Measurements from ENCODE around the gene EPB42.
A peak's percentile ranks its signal among the peaks of the same experiment; 100 is the strongest.
"Not testable (repeated sequence)": the region's sequence is repeated elsewhere in the genome, so short reads cannot be mapped to it uniquely, and the experiment has no call there.

Gene EPB42

DNA sequence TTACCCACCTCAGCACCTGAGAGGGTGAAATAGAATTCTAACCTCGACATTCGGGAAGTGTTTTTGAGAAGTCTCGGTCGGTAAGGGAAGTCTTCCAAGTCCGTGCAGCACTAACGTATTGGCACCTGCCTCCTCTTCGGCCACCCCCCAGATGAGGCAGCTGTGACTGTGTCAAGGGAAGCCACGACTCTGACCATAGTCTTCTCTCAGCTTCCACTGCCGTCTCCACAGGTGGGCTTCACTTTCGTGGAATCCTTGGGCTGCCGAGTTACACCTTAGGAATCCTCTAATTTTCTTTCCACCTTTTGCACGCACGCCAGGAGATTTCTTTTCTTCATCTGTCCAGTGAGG, 34.8 kb downstream of the EPB42 start:
- H3K4me1 ChIP-seq (ENCODE audit: control insufficient read depth, insufficient read depth, low read length): peaks cover 3% of the 10 kb centered on the region

DNA sequence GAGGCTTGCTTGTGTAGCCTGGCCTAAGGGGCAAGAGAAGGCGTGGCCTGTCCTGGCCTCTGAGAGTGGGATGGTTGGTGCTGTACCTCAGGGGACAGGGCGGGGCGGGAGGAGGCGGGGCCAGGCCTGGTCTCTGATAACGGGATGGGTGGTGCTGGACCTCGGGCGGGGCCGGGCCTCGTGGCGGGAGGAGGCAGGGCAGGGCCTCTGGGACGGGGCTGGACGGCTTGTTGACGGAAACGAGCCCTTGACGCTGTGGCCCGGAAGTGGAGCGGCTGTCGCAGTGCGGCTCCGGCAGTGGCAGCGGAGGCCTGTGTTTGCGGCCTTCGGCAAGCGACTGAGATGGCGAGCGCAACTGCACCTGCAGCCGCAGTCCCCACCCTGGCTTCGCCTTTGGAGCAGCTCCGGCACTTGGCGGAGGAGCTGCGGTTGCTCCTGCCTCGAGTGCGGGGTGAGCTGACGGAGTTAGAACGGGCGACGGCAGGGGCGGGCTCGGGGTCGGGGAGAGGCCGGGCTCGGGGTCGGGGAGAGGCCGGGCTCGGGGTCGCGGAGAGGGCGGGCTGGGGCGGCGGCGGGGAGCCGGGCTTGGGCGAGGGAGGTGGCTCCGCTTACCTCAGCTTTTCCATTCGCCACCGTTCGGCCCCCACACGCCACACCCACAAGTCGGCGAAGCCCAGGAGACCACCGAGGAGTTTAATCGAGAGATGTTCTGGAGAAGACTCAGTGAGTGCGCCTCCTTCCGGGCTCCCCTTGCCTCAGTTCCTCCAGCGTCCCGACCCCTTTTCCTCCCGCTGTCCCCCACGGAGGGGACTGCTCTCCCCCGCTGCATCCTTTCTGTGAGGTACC, 35.4 kb downstream of the EPB42 start, which contains the start of gene CCNDBP1:
TSS of gene CCNDBP1 (plus strand) at position 247 of the 846 bp plus-strand sequence. CDS start at position 343, 96 bp downstream.
- Histone ChIP-seq H3K27me3 (ENCODE audit: control insufficient read depth, insufficient read depth, low read length) (no peaks in the 10 kb centered on the region), H3K36me3 (ENCODE audit: control insufficient read depth, insufficient read depth, low read length) (peaks cover 14% of the 10 kb centered on the region), H3K4me3 (ENCODE audit: low read length) (peak within 1 kb of the TSS; percentile 99), H3K27ac (ENCODE audit: low read depth, low read length) (peak within 1 kb of the TSS; percentile 76), H3K9ac (ENCODE audit: low read length) (peak within 1 kb of the TSS; percentile 96), H3K4me1 (ENCODE audit: control insufficient read depth, insufficient read depth, low read length) (peaks cover 3% of the 10 kb centered on the region)

More for the DNA sequence above, 34.8 kb downstream of the EPB42 start:
- peak overlapping the region; percentile 87 for H3K9ac ChIP-seq (ENCODE audit: low read length)
- peaks cover 20% of the 10 kb centered on the region for H3K36me3 ChIP-seq (ENCODE audit: control insufficient read depth, insufficient read depth, low read length)
- H3K27ac ChIP-seq (ENCODE audit: low read depth, low read length): peak overlapping the region; percentile 76
- peak overlapping the region; percentile 99 for H3K4me3 ChIP-seq (ENCODE audit: low read length)
- H3K27me3 ChIP-seq (ENCODE audit: control insufficient read depth, insufficient read depth, low read length): no peaks in the 10 kb centered on the region

DNA sequence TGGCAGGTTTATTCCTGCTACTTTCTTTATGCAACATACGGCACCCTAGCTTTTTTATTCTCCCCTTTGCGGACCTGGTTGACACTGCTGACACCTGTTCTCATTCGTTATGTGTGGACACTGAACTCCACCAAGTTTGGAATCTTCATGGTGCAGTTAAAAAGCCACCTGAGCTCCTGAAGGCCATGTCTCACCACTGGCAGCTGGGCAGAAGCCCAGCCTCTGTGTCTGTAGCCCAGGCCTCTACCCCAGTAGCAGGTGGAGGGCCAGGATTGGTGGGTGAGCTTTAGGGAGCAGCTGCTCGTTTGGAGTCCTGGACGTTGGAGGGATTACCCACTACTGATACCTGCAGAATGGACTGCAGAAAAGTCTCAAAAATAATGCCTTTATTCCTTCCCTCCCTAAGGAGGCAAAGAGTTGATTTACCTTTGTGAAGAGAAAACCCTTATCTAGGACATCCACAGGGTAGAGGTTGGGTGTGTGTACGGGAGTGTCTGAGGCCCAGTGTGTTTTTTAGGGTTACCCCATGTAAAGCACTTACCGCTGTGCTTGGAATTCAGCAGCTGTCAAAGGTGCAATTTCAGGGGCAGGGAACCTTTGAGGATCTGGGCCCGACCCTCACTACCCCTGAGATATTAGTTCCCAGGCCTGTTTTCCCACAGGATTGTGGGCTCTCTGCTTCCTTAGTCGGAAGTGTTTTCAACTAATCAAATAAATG, 36.3 kb downstream of the EPB42 start:
- H3K9ac ChIP-seq (ENCODE audit: low read length): no peak overlapping the region
- H3K27me3 ChIP-seq (ENCODE audit: control insufficient read depth, insufficient read depth, low read length): no peaks in the 10 kb centered on the region
- peaks cover 8% of the 10 kb centered on the region for H3K36me3 ChIP-seq (ENCODE audit: control insufficient read depth, insufficient read depth, low read length)
- H3K4me3 ChIP-seq (ENCODE audit: low read length): peak overlapping the region; percentile 99
- H3K4me1 ChIP-seq (ENCODE audit: control insufficient read depth, insufficient read depth, low read length): peaks cover 3% of the 10 kb centered on the region
- H3K27ac ChIP-seq (ENCODE audit: low read depth, low read length): peak overlapping the region; percentile 76

DNA sequence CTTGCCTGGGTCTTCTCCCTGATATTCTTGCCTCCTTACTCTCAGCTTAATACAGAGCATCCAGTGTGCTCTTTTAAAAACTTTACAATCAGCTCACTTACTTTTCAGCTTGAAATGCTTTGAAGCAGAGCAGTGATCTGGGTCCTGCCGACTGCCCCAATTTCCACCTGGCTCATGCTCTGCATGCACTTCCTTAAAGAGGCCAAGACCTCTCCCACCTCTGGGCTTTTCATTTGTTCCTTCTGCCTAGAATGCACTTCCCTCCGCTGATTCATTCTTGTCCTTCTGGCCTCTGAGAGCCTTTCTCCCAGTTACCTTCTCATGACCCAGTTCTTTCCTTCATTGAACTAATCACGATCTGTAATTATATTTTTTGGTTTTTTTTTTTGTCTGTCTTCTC, 37.5 kb downstream of the EPB42 start:
- Histone ChIP-seq H3K27ac (ENCODE audit: low read depth, low read length) (no peak overlapping the region), H3K4me3 (ENCODE audit: low read length) (no peak overlapping the region), H3K9ac (ENCODE audit: low read length) (no peak overlapping the region), H3K4me1 (ENCODE audit: control insufficient read depth, insufficient read depth, low read length) (peaks cover 3% of the 10 kb centered on the region), H3K36me3 (ENCODE audit: control insufficient read depth, insufficient read depth, low read length) (peaks cover 7% of the 10 kb centered on the region), H3K27me3 (ENCODE audit: control insufficient read depth, insufficient read depth, low read length) (no peaks in the 10 kb centered on the region)

DNA sequence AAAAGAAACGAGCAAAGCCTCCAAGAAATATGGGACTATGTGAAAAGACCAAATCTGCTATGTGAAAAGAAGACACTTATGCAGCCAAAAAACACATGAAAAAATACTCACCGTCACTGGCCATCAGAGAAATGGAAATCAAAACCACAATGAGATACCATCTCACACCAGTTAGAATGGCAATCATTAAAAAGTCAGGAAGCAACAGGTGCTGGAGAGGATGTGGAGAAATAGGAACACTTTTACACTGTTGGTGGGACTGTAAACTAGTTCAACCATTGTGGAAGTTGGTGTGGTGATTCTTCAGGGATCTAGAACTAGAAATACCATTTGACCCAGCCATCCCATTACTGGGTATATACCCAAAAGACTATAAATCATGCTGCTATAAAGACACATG, 43.7 kb downstream of the EPB42 start:
- not testable (repeated sequence) for H3K4me1 ChIP-seq (ENCODE audit: control insufficient read depth, insufficient read depth, low read length); H3K9ac ChIP-seq (ENCODE audit: low read length); H3K4me3 ChIP-seq (ENCODE audit: low read length); H3K27me3 ChIP-seq (ENCODE audit: control insufficient read depth, insufficient read depth, low read length); H3K27ac ChIP-seq (ENCODE audit: low read depth, low read length)
- H3K36me3 ChIP-seq (ENCODE audit: control insufficient read depth, insufficient read depth, low read length): peaks cover 11% of the 10 kb centered on the region

DNA sequence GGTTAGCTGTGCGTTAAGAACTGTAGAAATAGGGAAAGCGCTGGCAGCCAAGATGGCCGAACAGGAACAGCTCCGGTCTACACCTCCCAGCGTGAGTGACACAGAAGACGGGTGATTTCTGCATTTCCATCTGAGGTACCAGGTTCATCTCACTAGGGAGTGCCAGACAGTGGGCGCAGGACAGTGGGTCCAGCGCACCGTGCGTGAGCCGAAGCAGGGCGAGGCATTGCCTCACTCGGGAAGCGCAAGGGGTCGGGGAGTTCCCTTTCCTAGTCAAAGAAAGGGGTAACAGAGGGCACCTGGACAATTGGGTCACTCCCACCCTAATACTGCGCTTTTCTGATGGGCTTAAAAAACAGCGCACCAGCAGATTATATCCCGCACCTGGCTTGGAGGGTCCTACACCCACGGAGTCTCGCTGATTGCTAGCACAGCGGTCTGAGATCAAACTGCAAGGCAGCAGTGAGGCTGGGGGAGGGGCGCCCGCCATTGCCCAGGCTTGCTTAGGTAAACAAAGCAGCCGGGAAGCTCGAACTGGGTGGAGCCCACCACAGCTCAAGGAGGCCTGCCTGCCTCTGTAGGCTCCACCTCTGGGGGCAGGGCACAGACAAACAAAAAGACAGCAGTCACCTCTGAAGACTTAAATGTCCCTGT, 45.0 kb downstream of the EPB42 start:
- H3K36me3 ChIP-seq (ENCODE audit: control insufficient read depth, insufficient read depth, low read length): peaks cover 11% of the 10 kb centered on the region

DNA sequence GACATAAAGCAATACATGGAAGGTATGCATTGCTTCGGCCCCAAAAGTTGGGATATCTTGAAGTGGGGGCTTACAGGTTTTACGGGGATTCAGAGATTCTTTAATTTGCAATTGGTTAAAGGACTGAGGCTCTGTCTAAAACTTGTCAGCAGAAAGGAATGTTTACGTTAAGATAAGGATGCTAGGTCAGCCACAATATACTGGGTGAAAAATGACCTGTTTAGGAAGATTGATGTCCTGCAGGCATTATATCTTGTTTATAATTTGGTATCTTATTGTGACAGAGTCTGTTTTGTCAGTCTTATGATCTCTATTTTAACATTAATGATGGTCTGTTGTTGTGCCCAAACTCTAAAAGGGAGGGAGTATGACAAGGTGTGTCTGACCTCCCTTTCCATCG, 50.9 kb downstream of the EPB42 start:
- H3K4me1 ChIP-seq (ENCODE audit: control insufficient read depth, insufficient read depth, low read length): peaks cover 6% of the 10 kb centered on the region

More for the DNA sequence above, 45.0 kb downstream of the EPB42 start:
- H3K4me3 ChIP-seq (ENCODE audit: low read length); H3K27ac ChIP-seq (ENCODE audit: low read depth, low read length); H3K27me3 ChIP-seq (ENCODE audit: control insufficient read depth, insufficient read depth, low read length); H3K9ac ChIP-seq (ENCODE audit: low read length); H3K4me1 ChIP-seq (ENCODE audit: control insufficient read depth, insufficient read depth, low read length): not testable (repeated sequence)

DNA sequence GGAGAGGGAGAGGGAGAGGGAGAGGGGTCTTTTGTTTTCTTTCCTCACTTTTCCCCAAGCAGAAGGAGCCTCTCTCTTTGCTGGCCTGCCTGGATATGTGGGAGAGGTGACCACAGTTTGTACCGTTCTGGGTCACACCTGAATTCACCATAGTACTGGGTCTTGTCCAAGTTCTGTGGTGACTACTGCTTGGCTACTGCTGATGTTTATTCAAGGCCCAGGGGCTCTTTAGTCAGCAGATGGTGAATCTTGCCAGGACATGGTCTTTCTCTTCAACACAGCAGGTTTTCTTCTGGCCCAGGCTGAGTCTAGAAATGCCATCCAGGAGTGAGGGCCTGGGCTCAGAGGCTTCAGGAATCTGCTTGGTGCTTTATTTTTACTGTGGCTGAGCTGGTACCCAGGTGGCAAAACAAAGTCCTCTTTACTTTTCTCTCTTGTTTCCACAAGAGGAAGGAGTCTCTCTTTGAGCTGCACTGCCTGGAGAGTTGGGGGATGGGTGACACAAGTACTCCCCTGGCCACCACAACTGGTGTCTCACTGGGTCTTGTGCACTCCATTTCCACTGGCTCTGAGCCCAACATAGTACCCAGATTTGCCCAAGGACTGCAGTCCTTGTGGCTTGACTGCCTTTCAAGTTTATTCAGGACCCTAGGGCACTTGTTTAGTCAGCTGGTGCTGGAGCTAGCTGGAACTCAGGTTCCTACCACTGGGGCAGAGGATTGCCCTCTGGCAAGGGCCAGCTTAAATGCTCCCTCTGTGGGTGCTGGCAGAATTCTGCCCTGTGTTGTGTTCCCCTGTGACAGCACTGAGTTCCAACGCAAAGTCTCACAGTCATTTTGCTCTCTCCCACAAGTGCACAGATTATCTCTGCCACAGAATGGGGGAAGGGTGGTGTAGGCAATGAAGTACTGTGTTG, 52.4 kb downstream of the EPB42 start:
- peaks cover 17% of the 10 kb centered on the region for H3K36me3 ChIP-seq (ENCODE audit: control insufficient read depth, insufficient read depth, low read length)
- H3K27ac ChIP-seq (ENCODE audit: low read depth, low read length): peak overlapping the region; percentile 71
- no peak overlapping the region for H3K9ac ChIP-seq (ENCODE audit: low read length)
- H3K4me1 ChIP-seq (ENCODE audit: control insufficient read depth, insufficient read depth, low read length): peaks cover 6% of the 10 kb centered on the region
- no peak overlapping the region for H3K4me3 ChIP-seq (ENCODE audit: low read length)
- no peaks in the 10 kb centered on the region for H3K27me3 ChIP-seq (ENCODE audit: control insufficient read depth, insufficient read depth, low read length)

More for the DNA sequence above, 50.9 kb downstream of the EPB42 start:
- no peaks in the 10 kb centered on the region for H3K27me3 ChIP-seq (ENCODE audit: control insufficient read depth, insufficient read depth, low read length)
- H3K4me3 ChIP-seq (ENCODE audit: low read length): no peak overlapping the region
- H3K9ac ChIP-seq (ENCODE audit: low read length): no peak overlapping the region
- H3K27ac ChIP-seq (ENCODE audit: low read depth, low read length): peak overlapping the region; percentile 14
- peaks cover 15% of the 10 kb centered on the region for H3K36me3 ChIP-seq (ENCODE audit: control insufficient read depth, insufficient read depth, low read length)

DNA sequence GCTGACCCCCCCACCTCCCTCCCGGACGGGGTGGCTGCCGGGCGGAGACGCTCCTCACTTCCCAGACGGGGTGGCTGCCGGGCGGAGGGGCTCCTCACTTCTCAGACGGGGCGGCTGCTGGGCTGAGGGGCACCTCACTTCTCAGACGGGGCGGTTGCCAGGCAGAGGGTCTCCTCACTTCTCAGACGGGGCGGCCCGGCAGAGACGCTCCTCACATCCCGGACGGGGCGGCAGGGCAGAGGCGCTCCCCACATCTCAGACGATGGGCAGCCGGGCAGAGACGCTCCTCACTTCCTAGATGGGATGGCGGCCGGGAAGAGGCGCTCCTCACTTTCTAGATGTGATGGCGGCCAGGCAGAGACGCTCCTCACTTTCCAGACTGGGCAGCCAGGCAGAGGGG, 53.6 kb downstream of the EPB42 start:
- H3K9ac ChIP-seq (ENCODE audit: low read length); H3K27me3 ChIP-seq (ENCODE audit: control insufficient read depth, insufficient read depth, low read length); H3K4me3 ChIP-seq (ENCODE audit: low read length); H3K4me1 ChIP-seq (ENCODE audit: control insufficient read depth, insufficient read depth, low read length); H3K27ac ChIP-seq (ENCODE audit: low read depth, low read length): not testable (repeated sequence)
- H3K36me3 ChIP-seq (ENCODE audit: control insufficient read depth, insufficient read depth, low read length): peaks cover 14% of the 10 kb centered on the region

DNA sequence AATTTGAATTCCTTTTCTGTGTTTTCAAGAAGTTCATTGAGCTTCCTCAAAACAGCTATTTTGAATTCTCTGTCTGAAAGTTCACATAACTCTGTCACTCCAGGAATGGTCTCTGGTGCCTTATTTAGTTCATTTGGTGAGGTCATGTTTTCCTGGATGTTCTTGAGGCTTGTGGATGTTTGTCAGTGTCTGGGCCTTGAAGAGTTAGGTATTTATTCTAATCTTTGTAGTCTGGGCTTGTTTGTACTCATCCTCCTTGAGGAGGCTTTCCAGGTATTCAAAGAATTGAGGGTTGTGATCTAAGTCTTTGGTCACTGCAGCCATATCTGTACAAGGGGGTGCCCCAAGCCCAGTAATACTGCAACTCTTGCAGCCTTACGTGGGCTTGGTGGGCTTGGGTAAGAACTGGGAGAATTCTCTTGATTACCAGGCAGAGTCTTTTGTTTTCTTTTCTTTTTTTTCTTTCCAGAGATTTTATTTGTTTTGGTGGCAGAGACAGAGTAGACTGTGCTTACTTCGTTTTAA, 55.0 kb downstream of the EPB42 start:
- H3K4me1 ChIP-seq (ENCODE audit: control insufficient read depth, insufficient read depth, low read length): peaks cover 6% of the 10 kb centered on the region
- no peak overlapping the region for H3K27ac ChIP-seq (ENCODE audit: low read depth, low read length)
- peaks cover 14% of the 10 kb centered on the region for H3K36me3 ChIP-seq (ENCODE audit: control insufficient read depth, insufficient read depth, low read length)
- no peak overlapping the region for H3K4me3 ChIP-seq (ENCODE audit: low read length)
- no peaks in the 10 kb centered on the region for H3K27me3 ChIP-seq (ENCODE audit: control insufficient read depth, insufficient read depth, low read length)
- H3K9ac ChIP-seq (ENCODE audit: low read length): no peak overlapping the region

DNA sequence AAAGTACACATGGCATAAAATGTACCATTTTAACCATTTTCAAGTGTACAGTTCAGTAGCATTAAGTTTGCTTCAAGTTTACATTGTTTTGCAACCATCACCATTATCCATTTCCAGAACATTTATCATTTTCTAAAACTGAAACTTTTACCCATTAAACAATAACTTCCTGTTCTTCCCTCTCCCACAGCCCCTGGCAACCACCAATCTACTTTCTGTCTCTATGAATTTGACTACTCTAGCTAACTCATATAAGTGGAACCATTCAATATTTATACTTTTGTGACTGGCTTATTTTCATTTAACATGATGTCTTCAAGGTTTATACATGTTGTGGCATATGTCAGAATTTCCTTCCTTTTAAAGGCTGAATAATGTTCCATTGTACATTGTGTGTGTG, 67.5 kb downstream of the EPB42 start:
- Histone ChIP-seq H3K9ac (ENCODE audit: low read length) (no peak overlapping the region), H3K36me3 (ENCODE audit: control insufficient read depth, insufficient read depth, low read length) (peaks cover 9% of the 10 kb centered on the region), H3K27ac (ENCODE audit: low read depth, low read length) (no peak overlapping the region), H3K4me3 (ENCODE audit: low read length) (no peak overlapping the region), H3K27me3 (ENCODE audit: control insufficient read depth, insufficient read depth, low read length) (no peaks in the 10 kb centered on the region), H3K4me1 (ENCODE audit: control insufficient read depth, insufficient read depth, low read length) (no peaks in the 10 kb centered on the region)

Measured in rectal smooth muscle tissue (tissue), 1 donor.